CD4-positive, alpha-beta T cell treated with Interleukin-1 beta for 1 hour (primary cell): ENCODE measurements around the gene ELL.

Experiments
- DNase-seq, 2 donors: peaks; one replicate each; pipeline ENCODE4 v3.0.0-alpha.2; 2020 to 2022

The ELL gene

GRCh38 chr19:18442941-18443340 lies 78.9 kb downstream of the ELL start:
- DNase-seq, result no peak

- DNase-seq, result peak; percentile 64 to 72
These were observed 79.8 kb downstream of the ELL start for GRCh38 chr19:18441804-18442788.

- DNase-seq, result no peak
These were observed 80.7 kb downstream of the ELL start for GRCh38 chr19:18440936-18441803.

- peak; percentile 45 to 46 for DNase-seq
These were observed 81.4 kb downstream of the ELL start for GRCh38 chr19:18440415-18440877.

GRCh38 chr19:18439910-18440237 lies 82.0 kb downstream of the ELL start:
- no peak for DNase-seq

- DNase-seq, result no peak
These were observed 82.6 kb downstream of the ELL start for GRCh38 chr19:18439025-18439909.

GRCh38 chr19:18438331-18439024 lies 83.4 kb downstream of the ELL start:
- no peak for DNase-seq

GRCh38 chr19:18437491-18438330 lies 84.2 kb downstream of the ELL start, which contains the start of gene ISYNA1:
TSS of gene ISYNA1 (minus strand) at chr19:18438133. CDS start at chr19:18437979, 154 bp downstream.
- peak; percentile 54 to 66 for DNase-seq

- peak; percentile 87 to 88 for DNase-seq
These were observed 85.0 kb downstream of the ELL start for GRCh38 chr19:18436671-18437490.

- DNase-seq, result no peak
These were observed 85.8 kb downstream of the ELL start for GRCh38 chr19:18435842-18436670.

GRCh38 chr19:18435178-18435841 lies 86.6 kb downstream of the ELL start:
- no peak for DNase-seq

- no peak for DNase-seq
These were observed 87.3 kb downstream of the ELL start for GRCh38 chr19:18434411-18435175.

- DNase-seq, result no peak
These were observed 88.0 kb downstream of the ELL start for GRCh38 chr19:18433735-18434398.

- peak in 1 of 2 donors; percentile 70 for DNase-seq
These were observed 88.7 kb downstream of the ELL start for GRCh38 chr19:18433015-18433691.

GRCh38 chr19:18432275-18433014 lies 89.4 kb downstream of the ELL start:
- no peak for DNase-seq
